GM18519 (cell line): ENCODE data around the gene EDAR.

Source experiments
- ATAC-seq: cut with Tn5 transposase; IDR thresholded peaks from one replicate; pipeline ENCODE4 v1.9.1; 2021; ENCODE audit warnings: mild to moderate bottlenecking, moderate library complexity; ENCODE audit not compliant: unreplicated experiment, low FRiP score

The EDAR gene

DNA sequence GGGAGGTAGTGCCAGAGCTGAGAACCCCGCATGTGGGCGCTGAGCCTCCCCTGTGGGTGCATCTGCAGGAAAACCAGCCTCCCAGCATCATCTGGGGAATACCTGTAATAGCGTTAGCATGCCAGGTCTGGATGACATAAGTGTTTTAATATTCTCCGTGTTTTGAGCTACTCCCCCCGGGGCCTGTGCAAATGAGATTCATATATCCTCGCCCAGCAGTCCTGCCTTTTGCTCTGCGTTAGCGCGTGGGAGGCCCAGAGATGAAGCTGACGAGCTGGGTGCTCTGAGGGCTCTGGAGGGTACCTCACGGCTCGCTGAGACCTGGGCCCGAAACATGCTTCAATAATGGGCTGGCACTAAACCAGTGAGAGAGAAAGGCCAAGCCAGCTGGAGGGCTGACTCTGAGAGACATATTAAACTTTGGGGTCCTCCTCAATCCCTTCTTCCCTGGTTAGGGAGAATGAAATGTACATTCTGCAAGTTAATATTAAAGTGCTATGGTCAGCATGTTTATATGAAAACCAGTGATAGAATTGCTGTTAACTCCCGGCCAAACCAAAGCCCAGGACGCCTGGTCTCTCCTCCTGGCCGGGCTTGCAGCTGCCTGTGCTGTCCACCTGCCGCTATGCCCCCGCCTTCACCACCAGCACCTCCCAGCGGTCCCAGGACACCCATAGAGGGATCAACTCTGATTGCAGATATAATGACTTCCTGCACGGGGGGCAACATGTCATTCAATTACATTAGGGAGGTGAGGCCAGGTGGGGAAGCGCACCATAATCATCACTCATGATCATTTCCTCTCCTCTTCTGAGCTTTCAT, 77.0 kb downstream of the EDAR start:
- ATAC-seq, result no peak

DNA sequence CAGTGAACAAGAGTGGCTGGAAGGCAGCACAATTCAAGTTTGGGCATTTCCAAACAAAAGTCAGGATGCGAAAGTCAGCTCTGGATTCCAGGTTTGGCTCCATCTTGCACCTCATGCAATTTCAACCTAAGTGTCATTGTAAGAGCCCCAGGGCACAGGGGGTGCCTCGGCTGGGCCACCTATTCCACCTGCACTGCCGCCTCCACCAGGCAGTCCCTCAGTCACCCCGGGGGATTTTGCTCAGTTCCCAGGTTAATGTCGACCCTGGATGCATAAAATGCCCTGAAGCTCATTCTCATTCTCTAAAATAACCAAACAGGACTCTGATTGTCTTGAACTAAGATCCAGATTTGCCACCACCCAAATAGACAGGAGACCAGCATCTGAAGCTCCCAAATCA, 77.6 kb downstream of the EDAR start:
- ATAC-seq, result no peak

DNA sequence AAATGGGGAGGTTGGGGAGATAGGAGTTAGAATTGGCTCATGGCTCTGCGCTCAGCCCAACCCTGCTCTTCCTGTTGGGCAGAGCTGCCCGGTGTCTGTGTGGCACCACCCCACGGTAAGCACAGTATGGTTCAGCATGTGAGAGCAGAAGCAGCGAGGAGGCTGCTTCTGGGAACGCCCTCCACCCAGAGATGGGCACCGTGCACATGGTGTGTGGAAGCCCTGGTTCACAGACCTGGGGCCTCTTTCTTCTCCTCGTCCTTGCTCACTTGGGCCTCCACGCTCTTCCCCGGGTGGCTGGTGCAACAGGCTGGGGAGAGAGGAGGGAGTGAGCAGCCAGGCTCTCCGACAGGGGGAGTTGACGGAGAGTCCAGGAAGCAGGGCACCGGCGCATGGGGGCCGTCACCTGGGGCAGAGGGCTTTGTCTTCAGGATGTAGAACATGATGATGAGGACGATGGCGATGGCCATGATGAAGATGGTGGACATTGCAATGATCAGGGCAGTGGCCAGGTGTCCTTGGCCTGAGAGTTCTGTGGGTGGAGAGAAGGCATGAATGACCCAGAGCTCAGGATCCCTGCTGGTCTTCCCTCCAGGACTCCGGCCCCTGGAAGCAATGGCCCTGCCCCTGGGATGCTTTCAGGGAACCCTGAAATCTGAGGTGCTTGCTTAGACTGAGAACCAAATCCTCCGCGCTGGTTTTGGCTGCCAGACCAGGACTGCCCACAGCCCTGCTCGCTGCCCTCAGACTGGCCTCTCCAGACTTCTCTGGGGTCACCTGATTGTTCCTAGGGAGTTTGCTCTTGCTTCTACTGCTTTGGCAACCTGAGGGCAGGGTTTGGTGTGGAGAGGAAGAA, 78.3 kb downstream of the EDAR start:
- ATAC-seq, result no peak

DNA sequence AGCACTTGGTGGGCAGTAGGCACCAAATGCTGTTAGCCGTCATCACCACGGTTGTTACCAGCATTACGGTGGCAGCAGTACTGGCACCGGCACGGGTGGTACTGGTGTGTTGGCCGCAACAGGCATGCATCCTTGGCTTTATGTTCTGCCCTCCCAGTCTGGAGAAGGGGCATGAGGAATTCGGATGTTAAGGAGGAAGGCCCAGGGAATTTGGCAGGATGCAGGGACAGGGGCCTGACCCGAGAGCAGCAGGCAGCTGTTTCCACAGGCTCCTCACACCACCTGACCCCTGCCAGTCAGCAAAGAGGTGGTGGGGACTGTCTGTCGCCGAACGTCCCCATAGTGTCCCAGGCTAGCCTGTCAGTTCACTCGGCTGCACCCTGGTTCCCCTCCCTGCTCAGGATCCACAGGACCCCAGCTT, 79.0 kb downstream of the EDAR start:
- ATAC-seq, result no peak

DNA sequence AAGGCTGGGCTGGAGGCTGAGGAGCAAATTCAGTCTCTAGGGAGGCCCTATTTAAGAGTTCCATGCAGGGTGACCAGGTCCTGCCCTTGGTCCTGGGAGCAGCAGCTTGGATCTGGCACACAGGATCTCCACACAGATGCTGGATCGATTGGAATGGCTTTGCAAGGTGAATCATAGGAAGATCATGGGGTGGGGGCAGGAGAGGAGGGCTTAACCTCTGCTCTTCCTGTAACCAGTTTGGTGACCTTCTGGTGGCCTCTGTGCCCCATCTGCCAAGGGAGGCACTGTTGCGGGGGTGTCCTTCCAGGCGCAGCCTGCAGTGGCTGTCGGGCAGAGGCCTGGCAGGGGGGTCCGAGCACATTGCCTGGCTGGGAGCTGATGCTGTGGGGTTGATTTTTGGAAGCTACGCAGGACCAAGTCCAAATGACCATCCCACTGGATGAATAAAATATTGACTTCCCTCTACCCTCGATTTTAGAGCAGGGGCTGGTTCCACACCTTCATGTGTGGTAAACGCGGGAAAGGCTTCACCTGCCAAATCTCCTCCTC, 79.7 kb downstream of the EDAR start:
- ATAC-seq, result no peak

DNA sequence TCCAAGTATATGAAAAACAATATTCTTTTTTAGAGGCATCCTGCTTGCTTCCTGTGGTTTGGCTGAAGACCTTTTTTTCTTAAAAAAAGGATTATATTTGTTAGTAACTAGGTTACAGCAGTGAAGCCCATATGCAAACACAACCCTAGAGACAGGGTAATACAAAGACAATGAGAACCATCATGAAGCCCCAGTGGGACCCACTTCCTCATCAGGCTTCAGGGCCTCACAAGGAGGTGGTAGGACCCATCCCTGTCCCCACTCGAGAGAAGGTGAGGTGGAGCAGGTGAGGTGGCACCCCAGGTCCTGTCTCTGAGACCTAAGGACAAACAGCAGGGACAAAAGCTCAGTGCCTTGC, 80.3 kb downstream of the EDAR start:
- no peak for ATAC-seq

DNA sequence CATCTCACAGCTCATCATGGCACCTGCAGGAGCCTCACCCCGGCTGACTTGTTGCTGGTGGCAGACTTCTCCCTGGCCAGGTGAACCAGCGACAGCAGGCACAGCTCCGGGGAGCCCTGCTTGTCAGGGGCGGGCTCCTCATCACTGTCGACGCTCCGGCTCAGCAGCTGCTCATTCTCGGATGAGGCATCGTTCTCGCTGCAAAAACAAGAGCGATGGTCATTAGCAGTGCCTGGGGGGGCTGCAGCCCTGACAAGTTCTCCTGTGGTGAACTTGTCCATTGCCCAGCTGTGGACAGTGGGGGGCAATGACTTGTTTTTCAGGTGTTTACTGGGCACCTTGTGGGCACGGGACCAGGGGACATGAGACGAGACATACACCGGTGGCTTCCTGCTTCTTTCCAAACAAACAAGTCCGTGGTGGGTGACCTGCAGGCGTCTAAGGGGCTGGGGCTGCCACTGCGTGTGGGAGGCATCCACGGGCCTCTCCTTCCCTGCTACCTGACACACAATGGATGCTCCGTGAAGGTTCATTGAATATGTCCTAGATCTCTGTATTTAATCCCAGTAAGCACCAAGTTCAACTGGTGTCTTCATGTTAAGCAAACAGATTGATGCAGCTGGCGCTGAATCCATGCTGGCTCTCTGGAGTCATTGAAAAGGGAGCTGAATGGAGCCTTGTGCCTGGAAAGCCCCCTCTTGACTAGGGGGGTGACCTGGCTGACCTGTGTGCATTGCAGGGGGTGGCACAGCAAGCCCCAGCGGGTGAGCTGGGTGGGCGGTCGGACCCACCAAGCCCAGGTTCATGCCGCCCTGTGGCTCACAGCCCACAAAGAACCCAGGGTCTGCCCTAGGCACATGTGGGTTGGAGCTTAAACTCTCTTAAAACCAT, 81.0 kb downstream of the EDAR start:
- no peak for ATAC-seq

DNA sequence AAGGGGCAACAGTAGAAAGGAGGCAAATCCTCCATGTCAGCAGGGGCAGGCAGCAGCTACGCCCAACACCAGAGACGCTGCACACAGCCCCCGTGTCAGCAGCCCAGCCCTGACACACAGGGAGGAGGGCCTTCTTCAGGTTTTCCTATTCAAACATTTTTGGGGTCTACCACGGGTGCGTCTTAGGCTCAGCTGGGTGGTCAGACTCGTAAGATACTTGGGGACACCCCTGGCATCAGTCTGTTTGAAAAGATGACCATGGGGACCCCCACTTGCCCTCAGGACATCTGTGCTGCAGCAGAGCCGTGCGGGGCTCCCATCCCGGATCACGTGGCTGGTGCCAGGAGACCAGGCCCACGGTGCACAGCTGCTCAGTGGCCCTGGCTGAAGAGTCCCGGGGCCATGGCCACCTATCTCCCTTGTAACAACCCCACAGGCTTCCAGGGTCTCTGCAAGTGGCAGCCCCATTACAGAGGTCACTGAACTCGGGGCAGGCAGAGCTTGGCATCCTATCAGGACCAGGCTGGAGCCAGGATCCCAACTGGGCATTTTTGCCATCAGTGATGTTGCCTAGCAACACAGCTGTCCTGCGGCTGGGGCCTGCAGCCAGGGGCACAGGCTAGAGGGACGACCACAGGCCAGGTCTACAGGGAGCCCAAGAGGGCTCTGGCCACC, 82.5 kb downstream of the EDAR start:
- no peak for ATAC-seq

DNA sequence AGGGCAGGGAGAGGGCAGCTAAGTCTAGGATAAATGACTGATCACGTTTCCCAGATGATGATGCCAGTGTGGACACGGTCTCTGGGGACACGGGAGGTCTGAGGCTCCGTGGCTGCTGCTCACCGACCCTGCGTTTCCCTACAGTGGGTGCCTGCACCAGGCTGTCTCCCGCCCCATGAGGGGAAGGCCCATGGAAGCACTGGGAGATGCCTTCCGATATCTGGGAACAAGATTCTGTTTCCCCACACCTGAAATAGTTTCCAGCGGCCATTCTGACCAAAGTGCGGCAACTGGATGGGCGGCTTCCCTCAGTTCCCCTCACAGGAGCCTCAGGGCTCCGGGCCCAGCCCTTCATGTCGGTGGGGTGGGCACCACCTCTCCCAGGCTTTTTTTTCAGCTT, 83.1 kb downstream of the EDAR start:
- no peak for ATAC-seq

DNA sequence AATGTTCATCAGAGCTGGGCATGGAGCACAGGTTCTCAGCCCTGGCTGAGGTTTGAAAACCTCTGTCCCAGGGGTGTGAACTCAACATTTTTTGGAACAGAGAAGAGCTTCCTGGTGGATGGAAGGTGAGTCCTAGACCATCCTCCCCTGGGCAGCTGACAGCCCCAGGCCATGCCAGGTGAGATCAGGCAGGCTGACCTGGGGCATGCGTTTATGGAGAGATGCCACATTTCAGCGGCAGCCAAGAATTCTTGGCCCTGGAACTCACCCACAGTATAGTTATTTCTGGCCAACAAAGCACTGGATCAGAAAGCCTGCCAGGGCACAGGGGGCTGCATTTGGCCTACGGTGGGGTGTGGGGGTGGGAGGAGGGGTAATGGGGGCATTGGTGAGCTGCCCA, 83.8 kb downstream of the EDAR start:
- no peak for ATAC-seq

DNA sequence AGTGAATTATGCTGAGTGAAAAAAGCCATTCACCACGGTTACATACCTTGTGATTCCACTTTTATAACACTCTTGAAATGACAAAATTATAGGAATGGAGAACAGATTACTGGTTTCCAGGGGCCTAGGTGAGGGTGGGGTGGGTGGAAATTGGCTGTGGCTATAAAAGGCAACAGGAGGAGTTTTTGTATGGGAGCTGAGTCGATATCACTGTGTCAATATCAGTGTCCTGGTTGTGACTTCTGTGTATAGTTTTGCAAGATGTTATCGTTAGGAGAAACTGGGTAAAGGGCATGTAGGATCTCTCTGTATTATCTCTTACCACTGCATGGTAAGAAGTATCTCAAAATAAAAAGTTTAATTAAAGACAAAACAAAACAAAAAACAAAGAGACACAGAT, 84.3 kb downstream of the EDAR start:
- ATAC-seq, result no peak

DNA sequence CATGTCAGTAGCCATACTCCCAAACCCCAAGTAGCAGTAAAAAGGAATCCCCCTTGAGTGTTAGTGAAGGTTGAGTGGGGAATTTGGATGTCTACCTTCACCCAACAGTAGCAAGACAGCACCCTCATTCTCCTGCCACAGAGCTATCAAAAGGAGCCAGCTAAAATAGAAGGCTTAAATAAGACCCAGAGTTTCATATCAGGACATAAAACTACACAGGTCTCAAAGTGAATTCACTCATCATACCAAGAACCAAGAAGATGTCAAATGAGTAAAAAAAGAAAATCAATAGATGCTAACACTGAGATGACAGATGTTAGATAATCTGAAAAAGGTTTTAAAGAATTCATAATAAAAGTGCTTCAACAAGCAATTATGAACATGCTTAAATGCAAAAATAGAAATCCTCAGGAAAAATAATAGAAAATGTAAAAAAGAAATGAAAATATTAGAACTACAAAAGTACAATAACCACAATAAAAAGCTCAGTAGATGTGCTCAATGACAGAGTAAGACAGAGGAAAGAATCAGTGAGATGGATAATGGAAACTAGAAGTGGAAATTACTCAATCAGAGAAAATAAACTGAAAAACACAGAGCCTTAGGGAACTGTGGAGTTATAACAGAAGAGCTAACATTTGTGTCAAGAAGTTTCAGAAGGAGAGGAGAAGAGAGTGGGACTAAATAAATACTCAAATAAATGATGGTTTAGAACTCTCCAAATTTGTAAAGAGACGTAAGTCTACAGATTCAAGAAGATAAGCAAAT, 90.5 kb downstream of the EDAR start:
- ATAC-seq, result no peak

DNA sequence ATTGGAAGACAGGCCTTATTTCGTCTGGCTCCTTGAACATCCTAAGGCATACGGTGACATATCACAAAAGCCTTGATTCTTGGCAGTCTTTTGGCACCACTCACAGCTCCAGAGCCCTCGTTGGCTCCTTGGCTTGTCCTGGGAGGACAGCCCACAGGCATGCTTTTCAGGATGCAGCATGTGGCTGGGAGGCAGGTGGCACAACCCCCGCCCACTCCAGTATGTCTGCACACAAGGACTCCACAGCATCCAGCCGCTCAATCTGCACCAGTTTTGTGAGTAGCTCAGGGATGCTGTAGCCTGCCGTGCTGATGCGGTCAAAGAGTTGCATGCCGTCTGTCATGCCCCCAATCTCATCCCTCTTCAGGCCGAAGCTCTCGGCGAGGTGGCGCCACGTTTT, 92.3 kb downstream of the EDAR start:
- no peak for ATAC-seq

DNA sequence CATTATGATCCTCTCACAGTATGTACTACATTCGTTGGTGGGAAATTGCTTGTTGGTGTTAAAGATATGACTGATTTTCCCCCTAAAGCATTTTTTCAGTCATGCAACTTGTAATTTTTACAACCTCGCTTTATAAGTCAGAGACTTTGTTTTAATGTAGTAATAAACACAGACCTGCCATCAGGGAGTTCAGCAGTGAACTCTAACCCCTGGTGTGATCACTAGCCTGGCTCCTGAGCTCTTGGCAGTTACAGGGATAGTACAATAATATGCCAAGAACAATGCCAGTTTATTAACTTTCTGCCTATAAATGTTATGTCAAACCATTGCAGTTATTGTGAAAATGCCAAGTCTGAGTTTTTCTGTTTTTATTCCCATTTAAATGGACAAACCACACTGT, 93.8 kb downstream of the EDAR start:
- ATAC-seq, result no peak

DNA sequence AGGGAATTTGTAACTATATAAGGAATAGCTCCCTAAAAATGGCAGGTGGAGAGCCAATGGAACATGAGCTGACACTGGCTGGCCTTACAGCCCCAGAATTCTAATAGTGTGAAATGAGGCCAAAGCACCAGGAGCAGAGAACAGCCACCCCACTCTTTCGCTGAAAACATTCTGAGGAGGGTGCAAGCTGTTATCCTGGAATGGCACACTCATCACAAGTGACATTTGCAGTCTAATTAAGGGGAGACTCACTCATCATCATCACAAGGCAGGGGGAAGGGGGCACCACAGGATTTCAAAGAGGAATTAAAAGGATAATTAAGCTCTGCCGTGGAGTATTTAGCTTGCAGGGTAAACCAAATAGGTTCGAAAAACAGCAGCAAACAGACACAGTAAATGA, 94.3 kb downstream of the EDAR start:
- no peak for ATAC-seq

DNA sequence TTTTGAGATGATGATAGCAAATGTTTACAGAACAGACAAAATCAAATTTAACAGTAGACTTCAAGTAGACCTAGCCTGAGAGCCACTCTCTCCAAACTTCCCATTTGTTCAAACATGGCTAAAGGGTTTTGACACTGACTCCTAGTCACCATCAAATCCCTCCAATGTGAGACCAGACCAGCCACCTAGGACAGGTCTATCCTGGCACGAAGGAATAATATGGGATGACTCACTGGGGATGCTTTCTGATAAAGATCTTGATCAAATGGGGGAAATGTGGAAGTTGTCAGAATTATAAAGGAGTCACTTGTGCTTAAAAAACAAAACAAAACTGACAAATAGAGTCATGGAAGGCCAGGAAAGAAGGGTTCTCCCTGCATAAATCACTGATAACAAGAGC, 95.7 kb downstream of the EDAR start:
- ATAC-seq, result no peak

DNA sequence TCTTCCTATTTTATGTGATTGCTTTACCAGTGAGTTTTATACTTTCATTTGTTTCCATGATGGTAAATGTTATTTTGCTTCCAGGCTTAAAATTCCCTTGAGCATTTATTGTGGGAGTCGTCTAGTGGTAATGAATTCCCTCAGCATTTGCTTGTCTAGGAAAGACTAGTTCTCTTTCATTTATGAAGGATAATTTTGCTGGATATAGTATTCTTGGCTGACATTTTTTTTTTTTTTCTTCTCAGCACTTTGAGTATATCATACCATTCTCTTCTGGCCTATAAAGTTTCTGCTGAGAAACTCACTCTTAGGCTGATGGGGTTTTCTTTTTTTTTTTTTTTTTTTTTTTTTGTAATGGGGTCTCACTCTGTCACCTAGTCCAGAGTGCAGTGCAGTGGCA, 99.1 kb downstream of the EDAR start:
- no peak for ATAC-seq

DNA sequence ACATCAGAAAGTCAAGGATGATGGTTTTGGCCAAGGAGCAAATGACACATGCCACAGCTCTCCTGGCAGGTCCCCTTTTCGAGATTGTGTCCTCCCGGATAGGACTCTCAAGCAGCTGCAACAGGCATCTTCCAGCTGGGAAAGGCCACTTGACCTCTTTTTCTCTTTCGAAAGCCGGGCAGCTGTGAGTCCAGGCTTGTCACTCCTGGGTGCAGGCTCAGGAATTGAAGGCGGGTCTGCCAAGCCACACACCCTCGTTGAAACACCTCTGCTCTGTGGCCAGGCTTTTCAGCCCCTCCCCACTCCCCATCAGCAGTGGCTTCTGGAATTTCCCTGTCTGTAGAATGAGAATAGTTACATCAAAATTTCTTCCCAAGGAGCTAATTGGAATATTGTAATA, 104.4 kb downstream of the EDAR start:
- ATAC-seq, result no peak

DNA sequence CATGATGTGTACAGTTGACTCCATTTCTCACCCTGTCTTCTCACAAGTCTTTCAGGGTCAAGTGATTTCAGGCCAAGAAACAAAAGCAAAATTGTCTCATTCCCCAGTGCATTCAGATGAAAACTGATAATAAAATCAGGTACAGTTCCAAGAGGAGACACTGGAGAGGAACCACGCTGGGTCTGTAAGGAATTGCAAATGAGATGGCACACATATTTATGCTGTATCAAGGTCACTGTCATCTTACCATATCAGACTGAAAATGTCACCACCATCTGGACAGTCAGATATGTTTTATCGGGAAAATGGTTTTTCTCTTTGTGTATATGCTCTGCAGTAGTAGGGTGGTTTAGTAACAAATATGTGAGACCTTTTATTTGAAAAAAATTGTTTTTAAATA, 110.7 kb downstream of the EDAR start:
- ATAC-seq, result no peak
